Caco-2 (cell line): ENCODE measurements around the gene BCL7A. TPM values are rescaled to one million over a fixed set of nuclear protein-coding genes. Genes with fewer than 3 reads are reported as not detected.

Source experiments
- BruUV-seq: library from RNA; stranded (reverse); fragments of 400-500 nt; replicated peaks from 2 replicates; lab custom pipeline; 2021; lab: Mats Ljungman, UMichigan
- CTCF ChIA-PET: fragments of 300-600 bp; sonication (Branson Sonifier 250); formaldehyde crosslinking; loops from one replicate; lab custom pipeline; 2022; ENCODE audit warnings: antibody characterized with exemption; lab: Charles Lee
- POLR2A ChIA-PET: fragments of 300-600 bp; sonication (Branson Sonifier 250); formaldehyde crosslinking; loops from one replicate; lab custom pipeline; 2022; ENCODE audit warnings: antibody characterized with exemption; lab: Charles Lee
- DNase-seq, 2 experiments: peaks; one replicate each; pipeline versions ENCODE4 v3.0.0 to v3.0.0-alpha.2; 2020 to 2022
- H3K27me3 ChIP-seq: replicated peaks from 2 replicates; pipeline ENCODE4 v1.6.0; 2011; ENCODE audit warnings: low read length; ENCODE audit not compliant: control insufficient read depth, insufficient read depth
- H3K36me3 ChIP-seq: 2 replicates; pipeline ENCODE4 v1.5.1; 2011; ENCODE audit warnings: low read length; ENCODE audit not compliant: control insufficient read depth, insufficient read depth
- H3K4me1 ChIP-seq: fragments of 250-450 bp; sonication (Bioruptor Pico); 2 replicates; pipeline ENCODE4 v1.5.1; 2020; ENCODE audit warnings: mild to moderate bottlenecking
- H3K4me3 ChIP-seq: 2 replicates; pipeline ENCODE4 v1.5.1; 2011; ENCODE audit warnings: low read depth, mild to moderate bottlenecking, control low read depth, low read length
- H3K9me3 ChIP-seq: fragments of 250-450 bp; sonication (Bioruptor Pico); 2 replicates; pipeline ENCODE4 v1.5.1; 2020; ENCODE audit warnings: mild to moderate bottlenecking, moderate library complexity
- H3K27ac Mint-ChIP-seq: one replicate; pipeline ENCODE4 v1.8.0; 2022; ENCODE audit warnings: mixed read lengths; ENCODE audit not compliant: unreplicated experiment
- H3K27me3 Mint-ChIP-seq: one replicate; pipeline ENCODE4 v1.8.0; 2022; ENCODE audit warnings: mixed read lengths; ENCODE audit not compliant: insufficient read depth, unreplicated experiment
- H3K36me3 Mint-ChIP-seq: one replicate; pipeline ENCODE4 v1.8.0; 2022; ENCODE audit warnings: mild to moderate bottlenecking, mixed read lengths; ENCODE audit not compliant: insufficient read depth, unreplicated experiment
- H3K4me1 Mint-ChIP-seq: one replicate; pipeline ENCODE4 v1.8.0; 2022; ENCODE audit warnings: low read depth, mixed read lengths; ENCODE audit not compliant: unreplicated experiment
- H3K4me3 Mint-ChIP-seq: one replicate; pipeline ENCODE4 v1.8.0; 2022; ENCODE audit warnings: mild to moderate bottlenecking, moderate library complexity, mixed read lengths; ENCODE audit not compliant: unreplicated experiment
- H3K9me3 Mint-ChIP-seq: one replicate; pipeline ENCODE4 v1.8.0; 2022; ENCODE audit warnings: mixed read lengths; ENCODE audit not compliant: unreplicated experiment
- intact Hi-C: fragments of 100-400 bp; cut with micrococcal nuclease; formaldehyde crosslinking; loops from one replicate; pipeline ENCODE4 v1.10.0; 2022; ENCODE audit not compliant: unreplicated experiment
- total RNA-seq: library from RNA; stranded (reverse); gene quantifications from 2 replicates; pipeline ENCODE4 v1.2.3, GENCODE V29; 2022
- TF ChIP-seq, protein P1 (sequence below), 2 experiments: fragments of 200-600 bp in 1 of 2; IDR thresholded peaks; 1 replicate in 1 of 2; 2 replicates in 1 of 2; pipeline versions ENCODE4 v1.5.1 to v1.8.0; 2011 to 2022; ENCODE audit warnings: antibody characterized with exemption in 1 of 2, control low read depth in 1 of 2, inconsistent platforms in 1 of 2, low read depth in 1 of 2, low read length in 1 of 2, mild to moderate bottlenecking in 1 of 2, moderate library complexity in 1 of 2; ENCODE audit not compliant: insufficient read depth in 1 of 2, severe bottlenecking in 1 of 2, unreplicated experiment in 1 of 2

The BCL7A gene
- total RNA-seq, 1 experiment from 2014 or later = 15.5 TPM

DNA sequence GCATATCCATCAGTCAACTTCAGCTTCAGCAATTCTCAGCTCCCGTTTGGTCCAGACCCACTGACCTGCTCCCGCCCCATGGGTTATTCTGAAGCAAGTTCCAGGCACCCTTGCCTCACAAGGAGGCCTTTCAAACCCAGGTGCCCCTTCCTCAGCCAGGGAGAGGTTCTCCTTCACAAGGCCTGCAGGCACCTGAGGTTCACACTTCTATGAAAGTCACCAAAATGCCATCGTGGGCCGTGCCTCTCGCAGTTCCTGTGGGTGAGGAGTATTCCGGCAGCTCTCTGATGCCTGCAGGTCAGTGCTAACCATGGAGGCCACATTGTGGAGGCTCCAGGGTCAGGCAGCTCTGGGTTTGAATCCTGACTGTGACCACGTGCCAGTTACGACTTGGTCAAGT is 40.2 kb upstream of the BCL7A start:
- Mint-ChIP-seq H3K4me1 (no peaks in the 10 kb centered on the region), H3K27ac (no peak overlapping the region), H3K9me3 (no peaks in the 10 kb centered on the region), H3K36me3 (no peaks in the 10 kb centered on the region), H3K4me3 (no peak overlapping the region), H3K27me3 (no peaks in the 10 kb centered on the region)
- H3K9me3 ChIP-seq = no peaks in the 10 kb centered on the region
- ChIA-PET POLR2A (no interaction called here), CTCF (interaction anchor here (0.6 kb wide), 1 partner anchor 88 kb away, joined by 3 read pairs; no protein-coding TSS in a partner anchor)
- no TSS peak for BruUV-seq
- DNase-seq = no peak
- TF ChIP-seq, protein P1, sequence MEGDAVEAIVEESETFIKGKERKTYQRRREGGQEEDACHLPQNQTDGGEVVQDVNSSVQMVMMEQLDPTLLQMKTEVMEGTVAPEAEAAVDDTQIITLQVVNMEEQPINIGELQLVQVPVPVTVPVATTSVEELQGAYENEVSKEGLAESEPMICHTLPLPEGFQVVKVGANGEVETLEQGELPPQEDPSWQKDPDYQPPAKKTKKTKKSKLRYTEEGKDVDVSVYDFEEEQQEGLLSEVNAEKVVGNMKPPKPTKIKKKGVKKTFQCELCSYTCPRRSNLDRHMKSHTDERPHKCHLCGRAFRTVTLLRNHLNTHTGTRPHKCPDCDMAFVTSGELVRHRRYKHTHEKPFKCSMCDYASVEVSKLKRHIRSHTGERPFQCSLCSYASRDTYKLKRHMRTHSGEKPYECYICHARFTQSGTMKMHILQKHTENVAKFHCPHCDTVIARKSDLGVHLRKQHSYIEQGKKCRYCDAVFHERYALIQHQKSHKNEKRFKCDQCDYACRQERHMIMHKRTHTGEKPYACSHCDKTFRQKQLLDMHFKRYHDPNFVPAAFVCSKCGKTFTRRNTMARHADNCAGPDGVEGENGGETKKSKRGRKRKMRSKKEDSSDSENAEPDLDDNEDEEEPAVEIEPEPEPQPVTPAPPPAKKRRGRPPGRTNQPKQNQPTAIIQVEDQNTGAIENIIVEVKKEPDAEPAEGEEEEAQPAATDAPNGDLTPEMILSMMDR (IDR thresholded peaks at IDR 0.05; ENCODE audit: insufficient read depth in 1 of 2, low read depth in 1 of 2, low read length in 1 of 2, severe bottlenecking in 1 of 2, unreplicated experiment in 1 of 2) = no peak
- no peaks in the 10 kb centered on the region for H3K36me3 ChIP-seq
- intact Hi-C loops = no loop called here
- H3K27me3 ChIP-seq = no peaks in the 10 kb centered on the region
- H3K4me3 ChIP-seq = no peak overlapping the region
- H3K4me1 ChIP-seq = no peaks in the 10 kb centered on the region

DNA sequence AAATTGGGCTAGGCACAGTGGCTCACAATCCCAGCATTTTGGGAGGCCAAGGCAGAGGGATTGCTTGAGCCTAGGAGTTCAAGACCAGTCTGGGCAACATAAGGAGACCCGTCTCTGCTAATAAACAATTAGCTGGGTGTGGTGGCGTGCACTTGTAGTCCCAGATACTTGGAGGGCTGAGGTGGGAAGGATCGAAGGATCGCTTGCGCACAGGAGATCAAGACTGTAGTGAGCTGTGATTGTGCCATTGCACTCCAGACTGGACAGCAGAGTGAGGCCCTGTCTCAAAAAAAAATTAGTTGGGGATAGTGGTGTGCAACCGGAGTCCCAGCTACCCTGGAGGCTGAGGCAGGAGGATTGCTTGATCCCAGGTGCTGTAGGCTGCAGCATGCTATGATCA is 38.7 kb upstream of the BCL7A start:
- H3K36me3 Mint-ChIP-seq = no peaks in the 10 kb centered on the region
- H3K27me3 ChIP-seq = no peaks in the 10 kb centered on the region
- intact Hi-C loops = no loop called here
- no peaks in the 10 kb centered on the region for H3K27me3 Mint-ChIP-seq
- H3K4me1 ChIP-seq = no peaks in the 10 kb centered on the region
- H3K4me3 Mint-ChIP-seq = no peak overlapping the region
- TF ChIP-seq, protein P1 (IDR thresholded peaks at IDR 0.05; ENCODE audit: insufficient read depth in 1 of 2, low read depth in 1 of 2, low read length in 1 of 2, severe bottlenecking in 1 of 2, unreplicated experiment in 1 of 2) = no peak
- no peak for DNase-seq
- no peaks in the 10 kb centered on the region for H3K36me3 ChIP-seq
- no peak overlapping the region for H3K27ac Mint-ChIP-seq
- no peaks in the 10 kb centered on the region for H3K9me3 Mint-ChIP-seq
- CTCF ChIA-PET = no interaction called here
- H3K4me3 ChIP-seq = no peak overlapping the region
- BruUV-seq = no TSS peak
- POLR2A ChIA-PET = no interaction called here
- H3K4me1 Mint-ChIP-seq = no peaks in the 10 kb centered on the region
- no peaks in the 10 kb centered on the region for H3K9me3 ChIP-seq

DNA sequence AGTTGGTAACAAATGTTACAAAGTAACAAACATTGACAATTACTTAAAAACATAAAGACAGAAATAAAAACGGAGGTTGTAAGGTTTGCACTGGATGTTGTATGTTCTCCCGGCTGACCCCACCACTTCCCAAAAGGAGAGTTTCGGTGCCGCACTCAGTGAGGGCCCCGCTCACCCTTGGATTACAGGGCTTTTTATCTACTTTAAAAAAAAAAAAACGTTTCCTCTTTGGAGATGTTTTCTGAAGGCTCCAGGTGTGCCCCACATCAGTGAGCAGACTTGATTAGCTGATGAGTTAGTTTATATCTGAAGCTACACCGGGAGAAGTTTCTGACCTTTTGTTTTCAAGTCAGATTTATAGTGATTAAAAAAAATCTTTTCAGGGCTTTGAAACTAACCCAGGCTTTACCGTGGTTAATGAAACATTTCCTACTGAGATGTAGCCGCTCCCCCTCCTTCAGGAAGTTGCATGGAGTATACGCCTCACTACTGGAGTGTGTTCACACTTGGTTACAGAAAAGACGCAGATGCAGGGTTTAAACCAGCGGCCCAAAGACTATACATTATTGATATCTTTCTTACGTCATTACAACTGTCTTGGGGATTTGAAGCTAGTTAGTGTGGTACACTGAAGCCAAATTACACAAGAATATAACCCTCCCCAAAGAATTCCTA is 38.0 kb upstream of the BCL7A start:
- H3K36me3 Mint-ChIP-seq = no peaks in the 10 kb centered on the region
- CTCF ChIA-PET = no interaction called here
- TF ChIP-seq, protein P1 (IDR thresholded peaks at IDR 0.05; ENCODE audit: insufficient read depth in 1 of 2, low read depth in 1 of 2, low read length in 1 of 2, severe bottlenecking in 1 of 2, unreplicated experiment in 1 of 2) = no peak

More for the DNA sequence above, 38.0 kb upstream of the BCL7A start:
- H3K4me1 Mint-ChIP-seq = no peaks in the 10 kb centered on the region
- Histone ChIP-seq H3K4me1 (no peaks in the 10 kb centered on the region), H3K4me3 (no peak overlapping the region), H3K27me3 (no peaks in the 10 kb centered on the region), H3K9me3 (no peaks in the 10 kb centered on the region), H3K36me3 (no peaks in the 10 kb centered on the region)
- no peaks in the 10 kb centered on the region for H3K9me3 Mint-ChIP-seq
- BruUV-seq = no TSS peak
- H3K27ac Mint-ChIP-seq = no peak overlapping the region
- no peak for DNase-seq
- H3K4me3 Mint-ChIP-seq = no peak overlapping the region
- intact Hi-C loops = no loop called here
- POLR2A ChIA-PET = no interaction called here
- H3K27me3 Mint-ChIP-seq = no peaks in the 10 kb centered on the region
